Tibial nerve (tissue), 4 donors: ENCODE results near the gene EFNA3.

Experiments used
- CTCF ChIP-seq, 5 experiments: fragments of 200-600 bp in 3 of 5; fragments of 450-650 bp in 2 of 5; sonication (generic) in 3 of 5; IDR thresholded peaks; one replicate each; pipeline ENCODE4 v1.5.1; 2016 to 2019; ENCODE audit warnings: antibody characterized with exemption in 5 of 5, mild to moderate bottlenecking in 3 of 5, moderate library complexity in 2 of 5
- EP300 ChIP-seq, 2 donors: sonication (generic); formaldehyde crosslinking; IDR thresholded peaks; one replicate each; pipeline ENCODE4 v1.6.1; 2017; ENCODE audit warnings: antibody characterized with exemption in 2 of 2, mild to moderate bottlenecking in 1 of 2
- POLR2A ChIP-seq, 2 donors: fragments of 450-650 bp; IDR thresholded peaks; one replicate each; pipeline ENCODE4 v1.6.1; 2017; ENCODE audit warnings: antibody characterized with exemption in 2 of 2, mild to moderate bottlenecking in 2 of 2, moderate library complexity in 2 of 2

- TF ChIP-seq CTCF (IDR thresholded peaks at IDR 0.05): no peak
- TF ChIP-seq POLR2A (IDR thresholded peaks at IDR 0.05): no peak
- TF ChIP-seq EP300 (IDR thresholded peaks at IDR 0.05): no peak
These were observed 13.7 kb upstream of the EFNA3 start for GRCh38 chr1:155064832-155065429.
